IPS-18a (cell line): Measurements from ENCODE around the gene ABHD16B.

ENCODE experiments used
- H3K27ac ChIP-seq: one replicate; pipeline ENCODE4 v1.5.1; 2013; ENCODE audit warnings: low read length
- H3K27me3 ChIP-seq: one replicate; pipeline ENCODE4 v1.6.1; 2013; ENCODE audit warnings: mild to moderate bottlenecking, low read length; ENCODE audit not compliant: control insufficient read depth, insufficient read depth
- H3K36me3 ChIP-seq: one replicate; pipeline ENCODE4 v1.6.1; 2013; ENCODE audit warnings: low read depth, low read length; ENCODE audit not compliant: control insufficient read depth
- H3K4me1 ChIP-seq: one replicate; pipeline ENCODE4 v1.6.1; 2013; ENCODE audit warnings: low read depth, low read length; ENCODE audit not compliant: control insufficient read depth
- H3K4me3 ChIP-seq: one replicate; pipeline ENCODE4 v1.5.1; 2013; ENCODE audit warnings: low read length
- H3K9ac ChIP-seq: one replicate; pipeline ENCODE4 v1.6.1; 2013; ENCODE audit warnings: mild to moderate bottlenecking, low read length, moderate library complexity
- H3K9me3 ChIP-seq: one replicate; pipeline ENCODE4 v1.6.1; 2013; ENCODE audit warnings: low read depth, low read length; ENCODE audit not compliant: control insufficient read depth

Gene ABHD16B

DNA sequence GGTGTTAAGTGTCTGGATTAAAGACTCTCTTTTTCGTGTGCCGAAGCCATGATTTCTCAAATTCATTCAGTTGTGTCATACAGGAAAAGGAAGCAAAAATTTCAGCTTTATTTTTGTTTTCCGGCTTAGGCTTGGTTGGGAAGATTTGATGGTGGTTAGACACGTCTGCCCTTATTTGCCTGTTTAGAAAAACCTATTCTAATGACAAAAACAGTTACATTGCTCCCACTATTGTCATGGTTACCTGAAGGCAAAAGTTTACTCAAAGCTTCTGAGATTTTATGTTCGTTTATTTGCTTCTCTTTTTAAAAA, 34.6 kb downstream of the ABHD16B start:
- Histone ChIP-seq H3K9me3 (no peaks in the 10 kb centered on the region), H3K27ac (no peak overlapping the region), H3K4me3 (peak overlapping the region; percentile 89), H3K4me1 (peaks cover 11% of the 10 kb centered on the region), H3K9ac (peak overlapping the region; percentile 66), H3K27me3 (no peaks in the 10 kb centered on the region), H3K36me3 (no peaks in the 10 kb centered on the region)

DNA sequence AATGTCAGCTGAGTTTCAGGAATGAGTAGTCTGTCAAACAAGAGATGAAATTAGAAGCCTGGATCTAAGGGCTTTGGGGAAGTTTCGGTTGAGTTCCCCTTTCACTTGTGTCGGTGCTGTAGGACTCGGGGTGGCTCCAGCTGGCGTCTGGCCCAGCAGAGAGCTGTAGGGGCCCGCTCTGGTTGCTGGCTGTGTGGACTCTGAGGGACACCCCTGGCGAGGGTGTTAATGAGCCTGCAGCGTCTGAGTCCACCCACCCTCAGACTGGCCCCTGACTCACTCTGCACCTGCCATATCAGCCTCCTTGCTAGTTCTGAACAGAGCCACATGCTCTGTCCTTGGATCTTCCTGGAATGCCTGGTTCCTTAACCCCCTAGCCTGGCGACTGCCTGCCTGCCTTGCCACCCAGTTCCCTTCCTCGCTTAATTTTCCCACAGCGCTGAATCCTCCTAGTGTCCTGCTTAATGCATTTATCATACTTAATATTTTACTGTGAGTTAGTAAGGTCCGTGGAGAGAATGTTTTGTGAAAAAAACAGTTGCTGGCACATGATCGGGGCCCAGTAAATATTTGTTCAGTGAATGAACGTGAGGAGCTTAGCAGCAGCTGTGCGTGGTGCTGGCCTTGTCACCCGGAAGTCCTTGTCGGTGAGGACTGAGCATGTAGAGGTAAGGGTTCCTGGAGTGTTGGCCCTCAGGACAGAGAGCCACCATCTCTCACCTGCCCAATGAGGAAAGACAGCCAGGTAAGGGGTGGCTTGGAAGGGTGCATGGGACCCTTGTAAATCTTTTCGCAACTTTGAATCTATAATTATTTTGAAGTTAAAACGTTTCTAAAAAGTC, 35.2 kb downstream of the ABHD16B start:
- Histone ChIP-seq H3K27me3 (no peaks in the 10 kb centered on the region), H3K9me3 (no peaks in the 10 kb centered on the region), H3K4me3 (peak overlapping the region; percentile 89), H3K27ac (no peak overlapping the region), H3K9ac (no peak overlapping the region), H3K4me1 (peaks cover 11% of the 10 kb centered on the region), H3K36me3 (no peaks in the 10 kb centered on the region)

DNA sequence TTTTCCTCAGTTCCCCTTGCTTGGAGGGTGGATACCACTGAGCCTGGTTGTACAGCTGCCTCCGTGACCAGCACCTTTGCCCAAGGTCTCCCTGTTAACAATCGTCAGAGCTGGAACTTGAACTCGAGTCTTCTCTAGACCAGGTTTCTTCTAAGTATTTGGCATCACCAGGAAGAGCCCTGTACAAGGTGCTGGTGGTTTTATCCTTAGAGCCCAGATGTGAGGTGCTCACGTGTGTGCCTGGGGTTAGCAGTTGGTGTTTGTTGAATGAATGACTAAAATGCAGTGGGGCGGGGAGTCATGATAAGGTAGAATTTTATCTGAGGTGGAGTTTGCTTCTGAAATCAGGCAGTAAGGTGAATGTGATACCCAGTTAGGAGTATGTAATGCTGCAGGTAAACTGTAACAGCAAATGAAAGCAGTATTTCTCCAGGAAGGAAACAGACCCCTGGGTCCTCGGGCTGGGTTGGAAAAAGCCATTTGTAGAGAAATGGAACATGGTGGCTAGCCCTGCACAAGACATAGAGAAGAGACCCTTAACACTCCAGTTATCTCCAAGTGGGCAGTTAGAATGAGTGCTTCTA, 36.8 kb downstream of the ABHD16B start:
- no peak overlapping the region for H3K9ac ChIP-seq
- no peaks in the 10 kb centered on the region for H3K9me3 ChIP-seq
- H3K27me3 ChIP-seq, result no peaks in the 10 kb centered on the region
- no peak overlapping the region for H3K27ac ChIP-seq
- H3K4me1 ChIP-seq, result peaks cover 11% of the 10 kb centered on the region
- H3K4me3 ChIP-seq, result no peak overlapping the region
- H3K36me3 ChIP-seq, result no peaks in the 10 kb centered on the region

DNA sequence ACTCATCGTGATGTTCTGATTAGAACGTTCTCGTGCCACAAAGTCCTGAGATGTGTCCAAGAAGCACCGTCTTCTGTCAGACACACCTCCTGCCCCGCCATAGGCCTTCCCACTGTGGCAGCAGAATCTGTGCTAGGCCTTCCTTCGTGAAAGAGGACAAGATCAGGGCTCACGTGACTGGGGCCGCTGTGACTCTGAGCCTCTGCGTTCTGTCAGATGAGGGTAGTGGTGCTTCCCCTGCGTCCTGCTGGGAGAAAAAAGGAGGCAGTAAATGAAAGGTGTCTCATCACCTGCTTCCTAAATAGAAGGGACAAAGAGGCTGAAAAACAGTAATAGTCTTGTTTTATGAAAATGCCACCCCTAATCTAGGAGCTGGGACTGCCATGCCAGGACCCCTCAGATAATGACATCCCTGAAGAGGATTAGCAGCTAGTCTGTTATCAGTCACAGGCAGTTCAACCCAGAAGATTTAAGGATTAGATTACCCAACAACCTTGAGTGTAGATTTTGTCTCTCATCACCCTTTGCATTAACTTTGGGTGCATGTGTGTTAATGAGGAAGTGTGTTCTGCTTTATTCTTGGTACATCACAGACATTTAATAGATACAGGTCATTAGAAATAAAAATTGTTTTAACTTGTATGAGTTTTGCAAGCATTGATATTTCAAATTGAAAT, 37.7 kb downstream of the ABHD16B start:
- no peak overlapping the region for H3K9ac ChIP-seq
- peaks cover 11% of the 10 kb centered on the region for H3K4me1 ChIP-seq
- no peaks in the 10 kb centered on the region for H3K36me3 ChIP-seq
- no peaks in the 10 kb centered on the region for H3K27me3 ChIP-seq
- no peaks in the 10 kb centered on the region for H3K9me3 ChIP-seq
- no peak overlapping the region for H3K4me3 ChIP-seq
- H3K27ac ChIP-seq, result no peak overlapping the region

- no peaks in the 10 kb centered on the region for H3K36me3 ChIP-seq
- no peak overlapping the region for H3K9ac ChIP-seq
- no peak overlapping the region for H3K4me3 ChIP-seq
These were observed 39.1 kb downstream of the ABHD16B start for GRCh38 chr20:63900413-63900812.

DNA sequence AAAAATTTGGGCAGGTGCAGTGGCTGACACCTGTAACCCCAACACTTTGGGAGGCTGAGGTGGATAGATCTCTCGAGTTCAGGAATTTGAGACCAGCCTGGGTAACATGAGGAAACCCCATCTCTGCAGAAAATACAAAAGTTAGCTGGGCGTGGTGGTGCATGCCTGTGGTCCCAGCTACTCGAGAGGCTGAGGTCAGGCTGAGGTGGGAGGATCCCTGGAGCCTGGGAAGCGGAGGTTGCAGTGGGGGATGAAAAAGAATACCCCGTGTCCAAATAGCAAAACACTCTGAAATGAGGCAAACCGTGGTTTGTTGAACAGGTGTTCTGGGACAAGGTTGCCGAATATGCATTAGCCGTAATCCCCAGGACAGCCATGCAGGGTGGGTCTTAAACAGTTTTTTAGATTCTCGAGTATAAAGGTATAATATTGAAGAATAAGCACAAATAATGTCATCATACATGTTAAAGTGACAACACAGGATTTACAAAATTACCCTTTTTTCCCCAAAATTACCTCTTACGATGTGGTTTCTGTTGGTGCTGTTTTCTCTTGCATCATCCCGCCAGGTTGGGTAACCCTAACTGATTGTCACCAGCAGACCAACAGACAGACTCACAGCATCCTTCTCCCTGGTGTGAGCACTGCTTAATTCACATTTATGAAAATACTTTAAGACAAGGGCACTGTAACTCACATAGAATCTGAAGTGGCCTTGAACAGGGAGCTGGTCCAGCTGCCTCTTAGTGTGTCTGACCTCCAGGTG, 42.7 kb downstream of the ABHD16B start:
- Histone ChIP-seq H3K9me3 (no peaks in the 10 kb centered on the region), H3K27ac (no peak overlapping the region), H3K27me3 (no peaks in the 10 kb centered on the region), H3K4me3 (no peak overlapping the region), H3K36me3 (no peaks in the 10 kb centered on the region), H3K4me1 (no peaks in the 10 kb centered on the region), H3K9ac (no peak overlapping the region)

More at GRCh38 chr20:63900413-63900812, 39.1 kb downstream of the ABHD16B start:
- Histone ChIP-seq H3K27me3 (no peaks in the 10 kb centered on the region), H3K27ac (no peak overlapping the region), H3K9me3 (no peaks in the 10 kb centered on the region), H3K4me1 (peaks cover 11% of the 10 kb centered on the region)

DNA sequence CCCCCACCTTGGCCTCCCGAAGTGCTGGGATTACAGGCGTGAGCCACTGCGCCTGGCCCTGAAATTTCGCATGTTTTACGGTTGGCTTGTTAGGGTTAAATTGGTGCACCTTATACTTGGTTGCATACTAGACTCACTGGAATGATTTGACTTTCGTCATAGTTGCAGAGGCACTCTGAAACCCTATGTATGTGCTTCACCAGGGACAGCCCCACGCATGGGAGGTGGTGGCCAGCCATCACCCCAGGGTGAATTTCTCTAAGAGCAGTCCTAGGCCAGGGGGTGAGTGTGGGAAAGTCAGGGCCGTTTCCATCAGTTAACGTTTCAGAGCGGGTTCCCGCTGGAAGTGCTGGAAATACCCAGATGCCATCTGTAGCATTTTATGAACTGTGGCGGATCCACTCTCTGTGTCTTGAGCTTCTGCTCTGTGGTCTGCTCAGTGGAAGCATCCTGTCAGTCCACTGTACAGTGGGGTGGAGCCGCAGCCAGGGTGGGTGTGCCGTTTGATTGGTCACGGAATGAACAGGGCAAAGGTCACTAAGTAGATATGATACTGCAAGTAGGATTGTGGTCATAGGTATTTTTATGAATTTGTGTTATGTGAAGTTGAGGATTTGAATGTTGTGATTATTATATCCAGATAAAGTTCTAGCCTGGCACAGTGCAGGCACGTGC, 46.8 kb downstream of the ABHD16B start:
- no peaks in the 10 kb centered on the region for H3K4me1 ChIP-seq
- H3K27me3 ChIP-seq, result no peaks in the 10 kb centered on the region
- no peak overlapping the region for H3K27ac ChIP-seq
- H3K9ac ChIP-seq, result no peak overlapping the region
- no peak overlapping the region for H3K4me3 ChIP-seq
- H3K9me3 ChIP-seq, result no peaks in the 10 kb centered on the region
- H3K36me3 ChIP-seq, result no peaks in the 10 kb centered on the region

DNA sequence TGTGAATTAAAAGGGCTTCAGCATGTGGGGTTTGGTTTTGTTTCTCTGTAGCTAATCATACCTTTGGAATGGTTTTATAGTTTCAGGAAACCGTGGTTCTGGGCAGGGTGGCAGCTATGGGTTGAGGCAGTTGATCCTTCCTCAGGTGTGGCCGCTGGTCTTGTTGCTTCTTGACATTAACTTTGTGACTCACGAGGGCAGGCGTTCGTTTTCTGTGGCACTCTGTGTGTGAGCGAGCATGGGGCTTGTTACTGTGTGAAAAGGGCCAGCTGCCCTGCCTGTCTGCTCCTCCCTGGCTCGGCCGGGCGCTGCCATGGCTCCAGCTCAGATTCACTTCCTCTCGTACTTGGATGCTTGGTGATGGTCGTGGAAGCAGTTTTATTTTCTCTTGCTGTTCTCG, 49.9 kb downstream of the ABHD16B start:
- no peak overlapping the region for H3K4me3 ChIP-seq
- no peaks in the 10 kb centered on the region for H3K36me3 ChIP-seq
- no peaks in the 10 kb centered on the region for H3K9me3 ChIP-seq
- H3K9ac ChIP-seq, result no peak overlapping the region
- H3K4me1 ChIP-seq, result no peaks in the 10 kb centered on the region
- no peak overlapping the region for H3K27ac ChIP-seq
- no peaks in the 10 kb centered on the region for H3K27me3 ChIP-seq
